Tibial nerve (tissue), 3 donors: Measurements from ENCODE around the gene TNS3.

Experiments used
- POLR2A ChIP-seq, 2 donors: fragments of 450-650 bp; IDR thresholded peaks; one replicate each; pipeline ENCODE4 v1.6.1; 2017; ENCODE audit warnings: antibody characterized with exemption in 2 of 2, mild to moderate bottlenecking in 2 of 2, moderate library complexity in 2 of 2
- TF ChIP-seq, protein P1 (sequence below), 5 experiments: fragments of 200-600 bp in 3 of 5; fragments of 450-650 bp in 2 of 5; sonication (generic) in 3 of 5; IDR thresholded peaks; one replicate each; pipeline ENCODE4 v1.5.1; 2016 to 2019; ENCODE audit warnings: antibody characterized with exemption in 5 of 5, mild to moderate bottlenecking in 3 of 5, moderate library complexity in 2 of 5

DNA sequence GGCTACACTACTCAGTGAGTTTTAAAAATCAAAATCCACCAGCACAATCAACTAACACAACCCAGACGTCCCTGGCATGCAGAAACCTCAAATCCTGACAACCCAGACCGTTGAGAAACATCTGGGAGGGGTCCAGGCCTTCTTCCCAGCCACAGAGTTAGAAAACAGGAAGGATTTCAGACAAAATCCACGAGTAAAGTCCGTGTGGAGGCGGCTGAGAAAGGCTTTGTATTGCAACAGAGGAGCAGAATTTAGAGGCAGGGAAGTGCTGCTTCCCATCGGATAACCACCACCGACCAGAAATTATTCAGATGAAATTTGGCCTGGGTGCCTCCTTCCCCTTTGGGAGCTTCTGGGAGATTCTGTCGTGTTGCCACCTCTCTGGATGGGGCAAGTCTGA is 61.5 kb downstream of the TNS3 start:
- no peak for TF ChIP-seq POLR2A (IDR thresholded peaks at IDR 0.05)
- TF ChIP-seq, protein P1, sequence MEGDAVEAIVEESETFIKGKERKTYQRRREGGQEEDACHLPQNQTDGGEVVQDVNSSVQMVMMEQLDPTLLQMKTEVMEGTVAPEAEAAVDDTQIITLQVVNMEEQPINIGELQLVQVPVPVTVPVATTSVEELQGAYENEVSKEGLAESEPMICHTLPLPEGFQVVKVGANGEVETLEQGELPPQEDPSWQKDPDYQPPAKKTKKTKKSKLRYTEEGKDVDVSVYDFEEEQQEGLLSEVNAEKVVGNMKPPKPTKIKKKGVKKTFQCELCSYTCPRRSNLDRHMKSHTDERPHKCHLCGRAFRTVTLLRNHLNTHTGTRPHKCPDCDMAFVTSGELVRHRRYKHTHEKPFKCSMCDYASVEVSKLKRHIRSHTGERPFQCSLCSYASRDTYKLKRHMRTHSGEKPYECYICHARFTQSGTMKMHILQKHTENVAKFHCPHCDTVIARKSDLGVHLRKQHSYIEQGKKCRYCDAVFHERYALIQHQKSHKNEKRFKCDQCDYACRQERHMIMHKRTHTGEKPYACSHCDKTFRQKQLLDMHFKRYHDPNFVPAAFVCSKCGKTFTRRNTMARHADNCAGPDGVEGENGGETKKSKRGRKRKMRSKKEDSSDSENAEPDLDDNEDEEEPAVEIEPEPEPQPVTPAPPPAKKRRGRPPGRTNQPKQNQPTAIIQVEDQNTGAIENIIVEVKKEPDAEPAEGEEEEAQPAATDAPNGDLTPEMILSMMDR (IDR thresholded peaks at IDR 0.05) = no peak
